HG03064 (cell line): ENCODE results near the gene RGS18.
"Not testable (repeated sequence)": the region's sequence is repeated elsewhere in the genome, so short reads cannot be mapped to it uniquely, and the experiment has no call there.

Source experiments
- ATAC-seq: cut with Tn5 transposase; IDR thresholded peaks from one replicate; pipeline ENCODE4 v1.9.1; 2021; ENCODE audit warnings: low read depth; ENCODE audit not compliant: unreplicated experiment

The RGS18 gene

GRCh38 chr1:192162376-192162775 is 4.1 kb downstream of the RGS18 start:
- ATAC-seq = no peak

GRCh38 chr1:192165002-192165401 is 6.7 kb downstream of the RGS18 start:
- ATAC-seq = not testable (repeated sequence)

- no peak for ATAC-seq
Observed at GRCh38 chr1:192167011-192167410, 8.7 kb downstream of the RGS18 start.

GRCh38 chr1:192167911-192168700 is 9.8 kb downstream of the RGS18 start:
- no peak for ATAC-seq

- no peak for ATAC-seq
Observed at GRCh38 chr1:192168964-192169363, 10.7 kb downstream of the RGS18 start.

GRCh38 chr1:192170196-192170984 is 12.1 kb downstream of the RGS18 start:
- no peak for ATAC-seq

GRCh38 chr1:192171123-192171522 is 12.9 kb downstream of the RGS18 start:
- no peak for ATAC-seq

GRCh38 chr1:192175971-192176370 is 17.7 kb downstream of the RGS18 start:
- no peak for ATAC-seq

GRCh38 chr1:192183788-192184187 is 25.5 kb downstream of the RGS18 start:
- no peak for ATAC-seq

- no peak for ATAC-seq
Observed at GRCh38 chr1:192186197-192186596, 27.9 kb downstream of the RGS18 start.

GRCh38 chr1:192190066-192190465 is 31.8 kb downstream of the RGS18 start:
- no peak for ATAC-seq

- ATAC-seq = no peak
Observed at GRCh38 chr1:192201303-192201702, 43.0 kb downstream of the RGS18 start.

- ATAC-seq = no peak
Observed at GRCh38 chr1:192224396-192224795, 66.1 kb downstream of the RGS18 start.

GRCh38 chr1:192224846-192225245 is 66.6 kb downstream of the RGS18 start:
- no peak for ATAC-seq

GRCh38 chr1:192225266-192225665 is 67.0 kb downstream of the RGS18 start:
- ATAC-seq = no peak

- ATAC-seq = no peak
Observed at GRCh38 chr1:192225703-192226102, 67.4 kb downstream of the RGS18 start.

GRCh38 chr1:192227330-192227729 is 69.1 kb downstream of the RGS18 start:
- ATAC-seq = no peak

GRCh38 chr1:192227980-192228379 is 69.7 kb downstream of the RGS18 start:
- ATAC-seq = not testable (repeated sequence)

- ATAC-seq = no peak
Observed at GRCh38 chr1:192232817-192233417, 74.7 kb downstream of the RGS18 start.

- no peak for ATAC-seq
Observed at GRCh38 chr1:192235127-192235526, 76.9 kb downstream of the RGS18 start.
